CD4-positive, alpha-beta T cell treated with Interleukin-10 for 1 hour (primary cell): ENCODE results near the gene PNPLA1.

Experiments
- DNase-seq: peaks from one replicate; pipeline ENCODE4 v3.0.0-alpha.2; 2020

PNPLA1 gene, protein sequence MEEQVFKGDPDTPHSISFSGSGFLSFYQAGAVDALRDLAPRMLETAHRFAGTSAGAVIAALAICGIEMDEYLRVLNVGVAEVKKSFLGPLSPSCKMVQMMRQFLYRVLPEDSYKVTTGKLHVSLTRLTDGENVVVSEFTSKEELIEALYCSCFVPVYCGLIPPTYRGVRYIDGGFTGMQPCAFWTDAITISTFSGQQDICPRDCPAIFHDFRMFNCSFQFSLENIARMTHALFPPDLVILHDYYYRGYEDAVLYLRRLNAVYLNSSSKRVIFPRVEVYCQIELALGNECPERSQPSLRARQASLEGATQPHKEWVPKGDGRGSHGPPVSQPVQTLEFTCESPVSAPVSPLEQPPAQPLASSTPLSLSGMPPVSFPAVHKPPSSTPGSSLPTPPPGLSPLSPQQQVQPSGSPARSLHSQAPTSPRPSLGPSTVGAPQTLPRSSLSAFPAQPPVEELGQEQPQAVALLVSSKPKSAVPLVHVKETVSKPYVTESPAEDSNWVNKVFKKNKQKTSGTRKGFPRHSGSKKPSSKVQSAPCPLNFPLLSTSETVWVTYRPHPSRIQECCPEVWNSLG

DNA sequence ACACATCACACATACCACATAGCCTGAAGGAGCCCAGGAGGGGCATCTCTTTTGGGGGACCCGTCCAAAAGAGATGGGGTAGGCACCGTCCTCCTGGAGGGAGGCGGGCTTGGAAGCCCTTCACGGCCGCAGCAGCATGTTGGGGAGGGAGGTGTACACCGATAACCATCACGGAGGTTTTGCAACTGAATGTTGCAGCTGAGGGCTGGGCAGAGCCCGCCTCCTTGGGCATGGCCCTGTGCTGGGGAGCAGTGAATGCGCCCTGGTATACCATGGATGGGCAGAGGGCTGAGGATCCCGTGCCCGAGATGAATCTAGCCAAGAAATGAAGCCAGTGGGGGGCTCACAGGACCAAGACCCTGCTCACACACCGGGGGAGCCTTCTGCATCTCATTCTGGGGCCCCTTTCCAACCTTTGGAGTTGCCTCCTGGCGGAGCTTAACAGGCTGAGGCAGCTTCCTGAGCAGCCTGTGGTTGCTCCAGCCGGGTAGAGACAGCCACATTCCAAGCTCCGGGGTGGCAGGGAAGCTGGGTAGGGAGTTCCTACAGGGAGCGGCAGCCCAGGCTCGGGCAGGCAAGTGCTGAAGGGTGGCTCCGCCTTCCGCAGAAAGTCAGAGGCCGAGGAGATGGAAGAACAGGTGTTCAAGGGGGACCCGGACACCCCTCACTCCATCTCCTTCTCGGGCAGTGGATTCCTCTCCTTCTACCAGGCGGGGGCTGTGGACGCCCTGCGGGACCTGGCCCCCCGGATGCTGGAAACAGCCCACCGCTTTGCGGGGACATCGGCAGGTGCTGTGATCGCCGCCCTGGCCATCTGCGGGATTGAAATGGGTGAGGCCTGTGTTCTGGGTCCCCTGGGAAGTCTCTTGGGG, at the start of gene PNPLA1:
Gene PNPLA1 (plus strand): TSS at position 227 of the 872 bp plus-strand sequence. CDS start 400 bp downstream, at position 627.
- no peak for DNase-seq

DNA sequence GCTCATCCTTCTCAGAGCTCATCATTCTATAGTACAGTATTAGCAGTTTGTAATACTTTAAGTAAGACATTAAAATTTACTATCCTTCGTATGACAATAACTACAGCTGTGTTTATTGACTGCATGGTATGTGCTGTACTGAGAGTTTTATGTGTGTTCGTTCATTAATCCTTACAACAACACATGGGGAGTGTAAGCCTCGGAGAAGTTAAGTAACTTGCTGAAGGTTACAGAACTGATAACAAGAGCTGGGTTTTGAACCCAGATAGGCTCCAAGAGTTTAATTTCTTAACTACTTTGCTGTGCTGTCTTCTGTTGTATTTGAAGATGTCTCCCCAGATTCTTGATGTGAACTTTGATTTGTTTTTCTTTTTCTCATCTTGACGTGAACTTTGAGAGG, 49.6 kb upstream of the PNPLA1 start:
- DNase-seq: no peak

DNA sequence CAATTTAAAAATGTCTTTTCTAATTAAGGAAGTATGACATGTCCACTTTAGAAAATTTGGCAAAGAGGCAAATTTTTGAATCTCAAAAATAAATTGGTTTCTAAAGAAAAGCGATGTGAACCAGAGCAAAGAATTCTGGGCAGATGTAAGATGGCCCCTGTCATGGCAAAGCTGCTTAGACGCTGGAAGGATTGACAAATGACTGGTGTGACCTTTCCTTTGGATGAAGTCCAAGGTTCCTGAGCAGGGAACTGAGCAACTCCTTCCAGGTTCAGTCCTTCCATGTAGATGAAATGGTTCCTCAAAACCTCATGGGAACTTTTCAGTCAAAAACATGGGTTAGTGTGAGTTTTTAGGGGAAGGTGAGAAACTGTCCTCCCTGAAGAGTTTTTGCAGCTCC, 48.2 kb upstream of the PNPLA1 start:
- DNase-seq: no peak

DNA sequence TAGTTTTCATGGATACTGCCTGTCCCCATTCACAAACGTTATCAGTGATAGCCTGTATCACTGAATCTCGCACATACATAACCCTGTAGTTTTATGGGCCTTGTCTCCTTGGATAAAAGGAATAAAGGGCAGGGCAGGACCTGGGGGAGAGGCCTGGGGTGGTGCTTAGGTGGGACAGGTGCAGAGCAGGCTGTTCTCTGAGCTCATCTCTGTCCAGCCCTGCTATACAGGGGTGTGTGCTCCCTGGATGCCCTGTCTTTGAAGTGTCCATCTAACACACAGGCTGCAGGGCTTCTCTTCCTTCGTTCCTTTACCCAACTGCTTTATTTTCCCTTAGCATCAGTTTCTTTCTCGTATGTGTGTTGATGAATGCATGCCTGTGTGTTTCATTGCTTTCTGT, 46.9 kb upstream of the PNPLA1 start:
- DNase-seq: no peak

DNA sequence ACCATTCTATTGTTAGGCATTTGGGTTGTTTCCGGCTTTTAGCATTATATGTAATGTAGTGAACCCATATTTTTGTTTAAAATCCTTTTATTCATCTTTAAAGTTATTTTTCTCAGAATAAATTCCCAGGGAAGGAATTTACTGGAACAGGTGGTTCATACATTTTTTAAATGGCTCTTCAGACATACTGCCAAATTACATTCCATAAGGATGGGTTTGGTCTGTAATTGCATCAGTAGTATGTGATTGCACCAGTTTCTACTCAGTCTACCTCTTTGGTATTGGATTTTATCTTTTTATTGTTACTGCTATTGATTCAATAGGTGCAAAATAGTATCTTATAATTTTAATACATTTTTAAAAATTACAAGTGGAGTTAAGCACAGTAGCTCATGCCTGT, 46.2 kb upstream of the PNPLA1 start:
- DNase-seq: no peak

DNA sequence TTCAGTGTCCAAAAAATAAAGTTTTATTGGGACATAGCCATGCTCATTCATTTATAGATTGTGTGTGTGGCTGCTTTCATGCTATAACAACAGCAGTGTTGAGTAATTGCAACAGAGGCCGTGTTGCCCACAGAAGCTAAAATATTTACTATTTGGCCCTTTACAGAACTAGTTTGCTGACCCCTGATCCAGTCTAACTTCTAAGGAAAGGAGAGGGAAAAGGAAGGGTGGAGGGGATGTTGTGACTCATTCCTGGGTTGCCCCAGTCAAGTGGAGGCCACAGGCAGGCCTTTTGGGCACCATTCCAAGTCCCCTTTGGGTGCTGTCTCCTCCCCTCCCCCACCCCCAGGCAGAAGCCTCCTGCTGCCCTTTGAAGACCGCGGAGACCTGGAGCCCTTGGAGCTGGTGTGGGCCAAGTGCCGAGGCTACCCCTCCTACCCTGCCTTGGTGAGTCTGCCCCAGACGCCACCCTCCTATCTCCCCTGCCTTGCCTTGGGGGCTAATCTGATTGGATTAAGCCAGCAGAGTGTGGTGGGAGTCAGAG, 44.9 kb upstream of the PNPLA1 start:
- no peak for DNase-seq

DNA sequence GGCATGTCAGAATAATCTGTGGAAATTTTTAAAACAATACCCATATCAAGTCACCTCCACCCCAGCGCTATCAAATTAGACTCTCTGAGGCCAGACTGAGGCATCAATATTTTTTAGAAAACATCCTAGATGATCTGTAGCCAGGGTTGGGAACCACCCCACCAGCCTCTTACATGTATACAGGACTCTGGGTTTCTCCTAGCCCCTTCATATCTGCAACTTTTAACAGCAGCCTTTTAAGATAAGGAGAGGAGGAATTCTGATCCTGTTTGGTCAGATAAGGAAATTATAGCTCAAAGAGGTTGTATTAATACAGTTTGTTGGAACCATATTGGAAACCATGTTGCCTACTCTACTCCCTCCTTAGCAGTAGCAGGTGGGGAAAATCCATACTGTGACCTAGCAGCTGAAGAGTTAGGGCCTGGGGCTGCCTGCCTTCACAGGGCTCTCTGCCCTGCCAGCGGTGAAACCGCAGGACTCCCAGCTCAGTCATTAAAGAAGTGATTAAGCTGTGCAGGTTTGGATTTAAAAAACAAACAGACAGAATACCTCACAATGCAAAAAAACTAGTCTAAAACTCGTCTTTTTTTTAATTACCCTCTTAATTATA, 43.3 kb upstream of the PNPLA1 start:
- no peak for DNase-seq

DNA sequence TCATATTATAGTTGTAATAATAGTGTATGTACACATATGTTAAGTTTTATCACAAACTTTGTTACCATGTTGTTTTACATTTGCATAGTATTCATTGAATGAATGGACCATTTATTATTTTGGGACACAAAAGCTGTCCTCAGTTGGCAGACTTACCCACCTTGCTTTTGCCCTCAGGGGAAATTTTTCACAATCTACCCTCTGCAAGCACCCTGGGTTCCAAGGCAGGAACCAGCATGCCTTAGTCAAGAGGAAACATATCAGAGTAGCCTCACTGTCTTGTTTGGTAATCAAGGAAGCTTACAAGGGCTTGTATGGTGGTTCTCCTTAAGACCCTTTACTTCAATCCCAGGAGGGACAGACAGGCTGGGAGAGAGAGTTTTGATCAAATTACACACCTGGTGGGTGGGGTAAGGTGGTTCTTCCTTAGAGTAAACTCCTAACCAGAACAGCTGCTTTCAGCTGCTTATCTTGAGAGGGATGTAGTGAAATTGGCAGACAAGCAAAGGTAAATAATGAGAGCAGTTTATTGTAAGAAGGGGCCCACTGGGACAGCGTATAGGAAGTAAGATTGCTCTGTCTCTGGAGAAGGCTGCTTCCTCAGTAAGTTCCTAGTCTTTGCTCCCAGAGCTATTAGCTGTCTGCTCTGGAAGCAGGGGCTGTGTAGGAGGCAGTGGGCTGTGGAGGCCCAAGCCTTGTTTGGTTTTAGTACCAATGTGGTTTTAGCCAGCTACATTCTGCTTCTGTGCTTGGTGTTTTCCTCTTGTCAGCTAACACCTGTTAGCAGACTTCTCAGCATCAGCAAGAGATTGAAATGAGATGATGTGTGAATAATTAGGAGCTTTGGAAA, 42.3 kb upstream of the PNPLA1 start:
- no peak for DNase-seq

DNA sequence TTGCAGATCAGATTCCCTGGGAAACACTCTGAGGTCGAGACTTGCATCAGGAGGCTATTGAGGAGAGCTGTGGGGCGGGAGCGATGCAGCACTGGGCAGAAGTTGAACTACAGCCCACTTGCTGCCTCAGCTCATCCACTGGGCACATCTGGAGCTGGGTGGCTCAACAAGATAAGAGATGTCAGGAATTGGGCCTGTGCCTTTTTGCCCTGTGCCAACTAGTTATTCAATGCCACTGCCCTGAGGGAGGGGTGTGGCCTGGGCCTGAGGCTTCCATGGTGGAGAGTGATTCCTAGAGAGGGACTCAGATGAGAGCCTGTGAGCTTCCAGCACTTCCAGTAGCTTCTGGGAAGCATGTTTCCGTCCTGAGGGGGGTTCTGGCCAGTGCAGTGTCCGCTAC, 40.6 kb upstream of the PNPLA1 start:
- no peak for DNase-seq

DNA sequence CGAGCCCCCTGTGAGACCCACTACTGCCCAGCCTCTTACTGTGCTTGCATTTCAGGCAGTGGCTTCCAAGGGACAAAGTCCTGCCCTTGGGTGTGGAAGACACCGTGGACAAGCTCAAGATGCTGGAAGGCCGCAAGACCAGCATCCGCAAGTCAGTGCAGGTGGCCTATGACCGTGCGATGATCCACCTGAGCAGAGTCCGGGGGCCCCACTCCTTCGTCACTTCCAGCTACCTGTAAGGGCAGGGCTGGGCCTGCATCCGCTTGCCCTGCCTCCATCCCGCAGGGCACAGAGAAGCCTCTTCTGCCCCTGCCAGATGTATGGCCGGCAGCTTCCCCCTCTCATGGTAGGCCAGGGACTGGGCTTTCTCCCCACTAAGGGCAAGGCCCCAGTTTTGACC, 39.5 kb upstream of the PNPLA1 start:
- DNase-seq: no peak

DNA sequence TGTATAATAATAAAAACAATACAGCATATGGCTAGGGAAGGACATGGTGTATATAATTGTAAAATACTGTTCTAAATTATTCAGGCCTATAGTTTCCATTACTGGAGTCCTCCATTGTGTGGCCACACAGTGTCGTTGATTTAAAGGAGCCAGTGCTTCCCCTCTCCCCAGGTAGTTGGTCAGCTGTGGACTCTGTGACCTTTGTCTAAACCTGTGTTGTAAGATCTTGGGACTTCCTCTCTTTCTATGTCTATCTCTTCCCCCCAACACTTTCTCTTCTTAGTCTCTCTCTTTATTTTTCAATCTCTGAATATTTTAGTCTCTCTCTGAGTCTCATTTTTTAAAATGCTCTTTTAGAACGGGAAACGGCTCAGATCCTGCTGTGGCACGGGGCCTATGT, 37.7 kb upstream of the PNPLA1 start:
- DNase-seq: no peak

DNA sequence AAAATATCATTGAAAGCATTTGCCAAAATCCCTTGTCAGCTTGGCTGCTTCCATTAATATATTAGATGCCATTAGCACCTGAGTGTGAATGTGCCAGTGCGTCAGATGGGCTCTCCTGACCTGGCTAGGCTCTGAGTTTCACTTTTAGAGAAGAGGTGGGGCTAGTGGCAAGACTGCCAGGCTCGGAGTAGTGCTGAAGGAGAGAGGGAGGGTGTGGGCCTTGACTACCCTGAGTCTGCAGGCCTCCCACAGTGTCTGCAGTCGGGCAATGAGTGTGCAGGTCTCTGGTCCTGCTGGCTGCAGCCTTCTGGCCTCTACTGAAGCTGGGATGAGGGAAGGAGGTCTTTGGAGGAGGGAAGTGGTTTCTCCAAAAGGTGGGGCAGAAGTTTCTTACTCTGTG, 34.6 kb upstream of the PNPLA1 start:
- no peak for DNase-seq

DNA sequence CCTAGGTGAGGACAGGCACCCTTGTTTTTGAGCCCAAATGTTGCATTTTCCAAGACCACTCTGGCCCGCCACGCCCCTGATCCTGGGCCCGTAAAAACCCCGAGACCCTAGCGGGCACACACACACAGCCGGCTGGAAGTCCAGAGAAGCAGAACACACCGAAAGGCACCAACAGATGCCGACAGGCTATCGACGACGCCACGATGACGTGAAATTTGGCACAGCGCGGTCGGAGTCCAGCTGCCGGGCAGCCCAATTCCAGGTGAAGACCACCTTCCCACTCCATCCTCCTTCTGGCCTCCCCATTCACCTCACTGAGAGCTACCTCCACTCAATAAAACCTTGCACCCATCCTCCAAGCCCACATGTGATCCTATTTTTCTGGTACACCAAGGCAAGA, 34.0 kb upstream of the PNPLA1 start:
- no peak for DNase-seq

DNA sequence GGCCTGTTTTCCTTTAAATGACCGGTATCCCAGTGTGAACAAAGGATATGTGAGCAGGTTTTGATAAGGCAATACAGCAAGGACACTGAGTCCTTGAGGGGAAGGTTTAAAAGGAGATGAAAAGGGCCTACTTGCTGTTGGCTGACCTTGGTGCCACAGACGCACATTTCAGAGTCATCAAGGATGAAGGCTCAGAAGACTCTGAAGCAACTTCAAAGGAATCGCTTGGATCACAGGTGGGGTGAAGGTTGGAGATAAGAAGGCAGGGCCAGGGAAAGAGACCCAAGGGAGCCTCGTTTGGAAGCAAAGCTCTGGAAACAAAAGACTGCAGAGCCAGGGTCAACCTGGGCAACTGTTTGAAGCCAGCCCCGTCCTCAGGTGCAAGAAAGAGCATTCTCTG, 30.1 kb upstream of the PNPLA1 start:
- DNase-seq: no peak

DNA sequence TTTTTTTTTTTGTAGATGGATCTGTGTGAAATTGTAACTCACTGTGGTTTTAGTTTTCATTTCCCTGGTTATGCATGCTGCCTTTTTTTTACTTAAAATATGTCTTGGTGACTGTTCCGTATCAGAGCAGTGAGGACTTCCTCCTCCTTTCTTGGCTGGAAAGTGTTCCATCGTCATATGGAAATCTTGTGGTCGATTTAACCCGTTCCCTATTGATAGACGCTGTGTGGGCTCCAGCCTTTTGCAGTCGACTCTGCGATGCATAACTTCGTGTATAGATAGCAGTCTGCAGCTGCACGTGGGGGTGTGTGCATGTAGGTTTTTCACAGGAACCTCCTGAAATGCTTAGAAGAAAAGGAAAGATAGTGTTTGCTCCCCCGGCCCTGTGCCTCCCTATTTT, 28.1 kb upstream of the PNPLA1 start:
- DNase-seq: no peak

DNA sequence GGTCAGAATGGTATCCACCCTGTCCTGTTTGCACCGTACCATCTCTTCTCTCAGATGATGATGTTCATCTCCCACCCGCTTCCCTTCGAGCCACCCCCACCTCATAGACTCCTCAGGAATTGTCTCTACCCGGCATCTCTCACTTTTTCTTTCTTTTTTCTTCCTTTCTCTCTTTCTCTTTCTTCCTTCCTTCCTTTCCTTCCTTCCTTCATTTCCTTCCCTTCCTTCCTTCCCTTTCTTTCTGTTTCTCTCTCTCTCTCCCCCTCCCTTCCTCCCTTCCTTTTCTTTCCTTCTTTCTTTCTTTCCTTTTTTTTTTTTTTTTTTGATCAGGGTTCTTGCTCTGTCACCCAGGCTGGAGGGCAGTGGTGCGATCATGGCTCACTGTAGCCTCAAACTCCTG, 27.7 kb upstream of the PNPLA1 start:
- no peak for DNase-seq

DNA sequence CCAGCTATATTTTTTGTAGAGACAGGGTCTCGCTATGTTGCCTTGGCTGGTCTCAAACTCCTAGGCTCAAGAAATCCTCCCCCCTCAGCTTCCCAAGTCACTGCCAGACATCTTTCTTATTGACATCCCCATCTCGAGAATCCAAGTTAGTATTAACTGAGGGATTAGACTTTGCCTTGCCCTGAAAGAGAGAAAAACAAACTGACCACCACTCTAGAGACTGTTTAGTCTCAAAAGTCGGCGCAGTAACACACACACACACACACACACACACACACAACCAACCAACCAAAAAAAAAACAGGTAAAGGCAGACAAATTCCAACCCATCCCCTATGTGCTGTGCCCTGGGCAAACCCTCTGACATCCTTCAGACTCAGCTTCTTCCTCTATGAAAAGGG, 27.2 kb upstream of the PNPLA1 start:
- DNase-seq: no peak

DNA sequence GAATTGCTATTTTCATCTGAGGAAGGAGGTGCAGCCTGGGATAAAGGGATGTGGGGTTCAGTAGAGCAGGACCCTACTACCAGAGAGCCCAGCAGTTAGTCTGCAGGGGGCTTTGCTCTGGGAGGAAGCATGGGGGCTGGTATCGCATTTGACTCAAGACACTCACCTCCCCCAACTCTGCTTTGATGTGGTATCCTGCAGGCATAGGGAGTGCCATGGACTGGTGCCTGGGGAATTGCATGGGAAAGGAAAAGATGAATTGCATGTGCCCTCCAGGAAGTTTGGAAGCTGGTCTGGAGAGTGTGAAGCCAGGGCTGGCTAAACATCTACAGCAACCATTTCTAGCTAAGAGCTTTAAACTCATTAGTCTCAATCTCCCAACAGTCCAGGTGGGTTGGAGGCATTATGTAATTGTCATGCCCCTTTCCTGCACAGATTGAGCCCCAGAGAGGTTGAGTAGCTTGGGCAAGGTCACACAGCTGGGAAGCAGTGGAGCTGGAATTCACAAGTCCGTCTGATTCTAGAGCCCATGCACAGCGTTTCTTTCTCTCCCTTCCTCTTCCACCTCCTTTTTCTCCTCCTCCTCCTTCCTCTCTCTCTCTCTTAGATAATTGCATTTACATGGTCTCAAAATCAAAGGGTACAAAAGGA, 26.2 kb upstream of the PNPLA1 start:
- DNase-seq: no peak

DNA sequence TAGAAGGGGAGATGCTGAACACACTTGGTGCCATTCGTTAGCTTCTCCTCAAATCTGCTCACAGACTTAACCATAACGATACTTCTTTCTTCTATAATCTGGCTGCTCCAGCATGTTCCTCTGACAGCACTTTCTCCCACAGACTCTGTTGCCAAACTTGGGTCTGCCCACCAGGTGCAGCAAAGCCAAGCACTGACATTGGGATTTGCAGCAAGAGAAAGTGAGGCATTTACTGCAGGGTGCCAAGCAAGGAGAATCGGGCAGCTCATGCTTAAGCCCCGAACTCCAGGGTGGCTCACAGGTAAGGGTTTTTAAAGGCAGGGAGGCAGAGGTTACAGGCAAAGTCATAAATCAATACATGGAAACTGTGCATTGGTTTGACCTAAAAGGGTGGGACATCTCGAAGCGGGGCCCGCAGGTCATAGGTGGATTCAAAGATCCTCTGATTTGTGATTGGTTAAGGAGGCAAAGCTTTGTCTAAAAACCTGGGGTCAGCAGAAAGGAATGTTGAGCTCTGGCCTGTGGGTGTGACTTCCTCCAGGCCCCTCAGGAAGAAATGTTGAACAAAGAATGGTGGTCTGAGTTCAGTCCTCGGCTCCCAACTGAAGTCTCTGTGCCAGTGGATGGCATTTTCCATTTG, 25.1 kb upstream of the PNPLA1 start:
- no peak for DNase-seq

DNA sequence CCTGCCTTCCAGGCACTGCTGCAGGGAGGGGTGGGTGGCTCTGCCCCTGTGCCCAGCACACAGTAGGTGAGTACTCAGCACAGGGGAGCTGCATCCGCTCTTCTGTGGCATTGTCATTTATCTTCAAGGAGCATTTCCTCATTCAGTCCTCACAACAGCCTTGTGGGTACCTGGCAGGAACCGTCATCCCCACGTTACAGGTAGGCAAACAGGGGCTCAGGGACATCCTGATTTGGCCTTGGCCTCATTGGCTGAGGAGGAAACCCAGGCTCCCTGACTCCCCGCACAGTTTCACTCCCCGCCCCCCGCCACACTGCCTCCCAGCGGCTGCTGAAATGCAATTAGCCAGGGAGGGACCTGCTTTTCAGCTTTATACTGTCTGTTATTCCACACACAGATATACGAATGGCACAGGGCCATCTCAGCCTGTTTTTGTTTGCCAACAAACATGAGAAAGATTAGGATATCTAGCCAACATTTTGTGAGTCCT, 24.2 kb upstream of the PNPLA1 start:
- DNase-seq: no peak
